HL-60 (cell line): ENCODE measurements around the gene ALX1.

Experiments used
- DNase-seq, 2 experiments: peaks; one replicate each; pipeline ENCODE4 v3.0.0-alpha.2; 2010 to 2020; ENCODE audit warnings: low read depth in 1 of 2, low spot score in 1 of 2
- H3K27ac ChIP-seq: fragments of 250-450 bp; sonication (Bioruptor Pico); replicated peaks from 2 replicates; pipeline ENCODE4 v1.5.1; 2020; ENCODE audit warnings: mild to moderate bottlenecking, moderate library complexity
- H3K27me3 ChIP-seq: fragments of 250-450 bp; sonication (Bioruptor Pico); 2 replicates; pipeline ENCODE4 v1.5.1; 2021; ENCODE audit warnings: mild to moderate bottlenecking, moderate library complexity; ENCODE audit not compliant: insufficient read depth, poor library complexity, severe bottlenecking
- H3K4me3 ChIP-seq: replicated peaks from 2 replicates; pipeline ENCODE4 v1.5.1; 2011; ENCODE audit warnings: mild to moderate bottlenecking, control low read depth, low read length; ENCODE audit not compliant: insufficient read depth
- CTCF ChIP-seq: IDR thresholded peaks from one replicate; pipeline ENCODE4 v1.5.1; 2011; ENCODE audit warnings: low read length, control low read depth, inconsistent platforms; ENCODE audit not compliant: insufficient read depth
- GABPA ChIP-seq: IDR thresholded peaks from 2 replicates; pipeline ENCODE4 v1.6.1; 2012; ENCODE audit warnings: low read depth
- POLR2AphosphoS5 ChIP-seq: IDR thresholded peaks from 2 replicates; pipeline ENCODE4 v1.6.1; 2012; ENCODE audit warnings: low read depth
- REST ChIP-seq: IDR thresholded peaks from 2 replicates; pipeline ENCODE4 v1.6.1; 2012; ENCODE audit warnings: low read depth; ENCODE audit not compliant: insufficient replicate concordance
- SPI1 ChIP-seq: IDR thresholded peaks from 2 replicates; pipeline ENCODE4 v1.6.1; 2012; ENCODE audit warnings: low read depth, mild to moderate bottlenecking, borderline replicate concordance

Gene ALX1

DNA sequence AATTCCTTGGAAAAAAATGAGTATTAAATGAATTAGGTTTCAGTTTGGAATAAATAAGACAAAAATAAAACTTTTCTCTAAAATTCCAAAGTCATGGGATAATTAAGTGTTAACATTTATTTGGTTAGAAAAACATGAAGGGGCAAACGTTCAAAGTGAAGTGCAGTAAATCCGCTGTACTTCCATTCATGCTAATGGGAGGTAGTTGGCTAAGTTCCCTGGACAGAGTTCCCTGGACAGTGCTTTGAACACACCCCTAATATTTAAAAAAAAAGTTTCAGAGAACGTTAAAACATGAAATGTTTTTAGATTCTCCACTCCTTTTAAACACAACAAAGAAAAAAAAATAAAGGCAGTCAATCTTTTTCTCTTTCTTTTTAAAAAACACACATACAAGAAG lies 16.3 kb downstream of the ALX1 start:
- no peak overlapping the region for H3K4me3 ChIP-seq
- no peak for DNase-seq
- H3K27me3 ChIP-seq: no peaks in the 10 kb centered on the region
- TF ChIP-seq POLR2AphosphoS5: no peak
- TF ChIP-seq REST: no peak
- TF ChIP-seq GABPA: no peak
- TF ChIP-seq SPI1: no peak
- TF ChIP-seq CTCF: no peak
- H3K27ac ChIP-seq: no peak overlapping the region

DNA sequence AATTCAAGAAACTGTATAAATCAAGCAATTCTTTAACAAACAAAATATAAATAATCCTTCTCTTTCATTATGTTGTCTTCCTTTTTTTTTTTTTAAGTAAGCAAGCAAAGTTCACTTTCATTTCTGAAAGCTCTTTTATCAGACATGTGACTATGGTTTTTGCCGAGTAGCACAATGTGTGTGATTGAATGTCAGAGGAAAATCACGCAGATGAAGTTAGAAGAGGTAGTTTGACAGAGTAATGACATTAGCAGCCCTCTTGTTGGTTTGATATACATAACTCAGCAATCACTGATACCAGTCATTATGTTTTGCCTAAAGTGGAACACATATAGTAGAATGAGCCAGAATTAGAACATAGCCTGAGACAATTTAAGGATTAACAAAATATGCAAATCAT lies 19.0 kb downstream of the ALX1 start:
- Histone ChIP-seq H3K4me3 (no peak overlapping the region), H3K27me3 (no peaks in the 10 kb centered on the region), H3K27ac (no peak overlapping the region)
- TF ChIP-seq POLR2AphosphoS5: no peak
- TF ChIP-seq REST: no peak
- no peak for TF ChIP-seq CTCF
- no peak for DNase-seq

GRCh38 chr12:85301051-85301450 lies 21.0 kb downstream of the ALX1 start:
- TF ChIP-seq GABPA (no peak), POLR2AphosphoS5 (no peak), CTCF (no peak), REST (no peak), SPI1 (no peak)
- H3K4me3 ChIP-seq: no peak overlapping the region
- no peak for DNase-seq
- H3K27ac ChIP-seq: no peak overlapping the region
- H3K27me3 ChIP-seq: no peaks in the 10 kb centered on the region
